C4-2B (cell line): ENCODE measurements around the gene ECI2.

ENCODE experiments used
- ZFX ChIP-seq: fragments of 450-650 bp; IDR thresholded peaks from 2 replicates; pipeline ENCODE4 v1.6.1; 2017
- TF ChIP-seq, protein P1 (sequence below): fragments of 450-650 bp; conservative IDR thresholded peaks from 2 replicates; pipeline ENCODE4 v1.5.1; 2017; ENCODE audit warnings: mild to moderate bottlenecking

DNA sequence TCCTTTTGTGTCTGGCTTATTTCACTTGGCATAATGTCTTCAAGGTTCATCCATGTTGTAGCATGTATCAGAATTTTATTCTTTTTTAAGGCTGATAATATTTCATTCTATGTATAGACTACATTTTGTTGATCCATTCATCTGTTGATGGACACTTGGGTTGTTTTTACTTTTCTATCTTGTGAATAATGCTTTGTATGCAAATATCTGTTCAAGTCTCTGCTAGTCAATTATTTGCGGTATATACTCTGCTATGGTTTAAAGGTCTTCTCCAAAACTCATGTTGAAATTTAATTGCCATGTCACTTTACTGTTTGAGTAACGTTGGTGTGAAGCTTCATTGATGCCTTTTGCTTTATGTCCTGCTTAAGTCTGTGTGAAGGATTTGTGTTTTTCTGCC, 27.5 kb downstream of the ECI2 start:
- TF ChIP-seq, protein P1, sequence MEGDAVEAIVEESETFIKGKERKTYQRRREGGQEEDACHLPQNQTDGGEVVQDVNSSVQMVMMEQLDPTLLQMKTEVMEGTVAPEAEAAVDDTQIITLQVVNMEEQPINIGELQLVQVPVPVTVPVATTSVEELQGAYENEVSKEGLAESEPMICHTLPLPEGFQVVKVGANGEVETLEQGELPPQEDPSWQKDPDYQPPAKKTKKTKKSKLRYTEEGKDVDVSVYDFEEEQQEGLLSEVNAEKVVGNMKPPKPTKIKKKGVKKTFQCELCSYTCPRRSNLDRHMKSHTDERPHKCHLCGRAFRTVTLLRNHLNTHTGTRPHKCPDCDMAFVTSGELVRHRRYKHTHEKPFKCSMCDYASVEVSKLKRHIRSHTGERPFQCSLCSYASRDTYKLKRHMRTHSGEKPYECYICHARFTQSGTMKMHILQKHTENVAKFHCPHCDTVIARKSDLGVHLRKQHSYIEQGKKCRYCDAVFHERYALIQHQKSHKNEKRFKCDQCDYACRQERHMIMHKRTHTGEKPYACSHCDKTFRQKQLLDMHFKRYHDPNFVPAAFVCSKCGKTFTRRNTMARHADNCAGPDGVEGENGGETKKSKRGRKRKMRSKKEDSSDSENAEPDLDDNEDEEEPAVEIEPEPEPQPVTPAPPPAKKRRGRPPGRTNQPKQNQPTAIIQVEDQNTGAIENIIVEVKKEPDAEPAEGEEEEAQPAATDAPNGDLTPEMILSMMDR: no peak
- no peak for TF ChIP-seq ZFX
